ENCODE measurements around the gene FBXL16. TPM values are rescaled to one million over a fixed set of nuclear protein-coding genes. Genes with fewer than 3 reads are reported as not detected.

FBXL16 gene
- polyA plus RNA-seq, 1 donor (not counting 4 experiments of a cell fraction or from before 2014, with no cell fraction given), result 0.81 TPM

- H3K4me2 ChIP-seq (ENCODE audit: control insufficient read depth, extremely low read depth, insufficient read depth, low read depth, low read length), result peak overlapping the region; percentile 76
- peaks cover 16 to 17% of the 10 kb centered on the region in 2 experiments for H3K36me3 ChIP-seq (ENCODE audit: control insufficient read depth in 2 of 2, extremely low read depth in 1 of 2, insufficient read depth in 2 of 2, low read length in 2 of 2)
- peak overlapping the region; percentile 83 for H3K9ac ChIP-seq (ENCODE audit: control insufficient read depth, extremely low read depth, insufficient read depth, low read length)
- no peak for TF ChIP-seq EZH2 (IDR thresholded peaks at IDR 0.05; ENCODE audit: low read length)
- no peak for TF ChIP-seq CTCF (optimal IDR thresholded peaks at IDR 0.05 in 1 of 3, IDR thresholded peaks at IDR 0.05 in 1 of 3, conservative IDR thresholded peaks at IDR 0.05 in 1 of 3; ENCODE audit: extremely low read depth in 1 of 3, insufficient read depth in 2 of 3, low read length in 3 of 3)
- dilution Hi-C loops (cut with MboI; ENCODE audit: extremely low pct_ligation_motif_present, low sequenced_read_pairs), result no loop called here
- peaks cover 12% of the 10 kb centered on the region for H3K79me2 ChIP-seq (ENCODE audit: control insufficient read depth, insufficient read depth, low read length)
- H3K4me1 ChIP-seq (ENCODE audit: control insufficient read depth, extremely low read depth, insufficient read depth, low read length), result peaks cover 17% of the 10 kb centered on the region
- H3K9me3 ChIP-seq (ENCODE audit: control insufficient read depth, low read depth, low read length), result no peaks in the 10 kb centered on the region
- no peak for FAIRE-seq
- no peaks in the 10 kb centered on the region for H4K20me1 ChIP-seq (ENCODE audit: control insufficient read depth, extremely low read depth, insufficient read depth, low read length)
- peak overlapping the region; percentile 63 for H3K27ac ChIP-seq (ENCODE audit: control insufficient read depth, insufficient read depth, low read length)
- H3K4me3 ChIP-seq (ENCODE audit: control insufficient read depth in 2 of 3, extremely low read depth in 1 of 3, insufficient read depth in 2 of 3, low read depth in 1 of 3, low read length in 3 of 3), result peak overlapping the region; percentile 76 to 91 (median 88)
- no peaks in the 10 kb centered on the region for H3K27me3 ChIP-seq (ENCODE audit: control insufficient read depth, extremely low read depth, insufficient read depth, low read length)
- H2AFZ ChIP-seq (ENCODE audit: control insufficient read depth, low read length), result peak overlapping the region; percentile 40
- DNase-seq (ENCODE audit: low read depth, low spot score), result no peak
- no peaks in the 10 kb centered on the region for H3K9me1 ChIP-seq (ENCODE audit: control insufficient read depth, extremely low read depth, insufficient read depth, low read length)
Measured at GRCh38 chr16:740459-740763, 34.8 kb upstream of the FBXL16 start.

- Histone ChIP-seq H3K27me3 (ENCODE audit: control insufficient read depth, extremely low read depth, insufficient read depth, low read length) (no peaks in the 10 kb centered on the region), H2AFZ (ENCODE audit: control insufficient read depth, low read length) (no peak overlapping the region), H3K4me3 (ENCODE audit: control insufficient read depth in 2 of 3, extremely low read depth in 1 of 3, insufficient read depth in 2 of 3, low read depth in 1 of 3, low read length in 3 of 3) (peak overlapping the region; percentile 76 to 91 (median 88)), H3K9me1 (ENCODE audit: control insufficient read depth, extremely low read depth, insufficient read depth, low read length) (no peaks in the 10 kb centered on the region), H3K27ac (ENCODE audit: control insufficient read depth, insufficient read depth, low read length) (peak overlapping the region; percentile 63), H3K9me3 (ENCODE audit: control insufficient read depth, low read depth, low read length) (no peaks in the 10 kb centered on the region), H3K36me3 (ENCODE audit: control insufficient read depth in 2 of 2, extremely low read depth in 1 of 2, insufficient read depth in 2 of 2, low read length in 2 of 2) (peaks cover 16 to 17% of the 10 kb centered on the region in 2 experiments), H3K4me1 (ENCODE audit: control insufficient read depth, extremely low read depth, insufficient read depth, low read length) (peaks cover 17% of the 10 kb centered on the region), H4K20me1 (ENCODE audit: control insufficient read depth, extremely low read depth, insufficient read depth, low read length) (no peaks in the 10 kb centered on the region), H3K4me2 (ENCODE audit: control insufficient read depth, extremely low read depth, insufficient read depth, low read depth, low read length) (peak overlapping the region; percentile 76), H3K9ac (ENCODE audit: control insufficient read depth, extremely low read depth, insufficient read depth, low read length) (peak overlapping the region; percentile 83), H3K79me2 (ENCODE audit: control insufficient read depth, insufficient read depth, low read length) (peaks cover 12% of the 10 kb centered on the region)
- no peak for FAIRE-seq
- dilution Hi-C loops (cut with MboI; ENCODE audit: extremely low pct_ligation_motif_present, low sequenced_read_pairs), result no loop called here
- TF ChIP-seq CTCF (optimal IDR thresholded peaks at IDR 0.05 in 1 of 3, IDR thresholded peaks at IDR 0.05 in 1 of 3, conservative IDR thresholded peaks at IDR 0.05 in 1 of 3; ENCODE audit: extremely low read depth in 1 of 3, insufficient read depth in 2 of 3, low read length in 3 of 3) (no peak), EZH2 (IDR thresholded peaks at IDR 0.05; ENCODE audit: low read length) (no peak)
- DNase-seq (ENCODE audit: low read depth, low spot score), result no peak
Measured at GRCh38 chr16:739560-740458, 34.2 kb upstream of the FBXL16 start.

All from keratinocyte (primary cell).